TTC549 (cell line): Measurements from ENCODE around the gene THSD4.
"Not testable (repeated sequence)": the region's sequence is repeated elsewhere in the genome, so short reads cannot be mapped to it uniquely, and the experiment has no call there.

Experiments
- FAIRE-seq: peaks from 2 replicates; lab custom pipeline; 2012; peaks lifted over from hg19 to GRCh38; lab: Jason Lieb, UNC

THSD4 gene

DNA sequence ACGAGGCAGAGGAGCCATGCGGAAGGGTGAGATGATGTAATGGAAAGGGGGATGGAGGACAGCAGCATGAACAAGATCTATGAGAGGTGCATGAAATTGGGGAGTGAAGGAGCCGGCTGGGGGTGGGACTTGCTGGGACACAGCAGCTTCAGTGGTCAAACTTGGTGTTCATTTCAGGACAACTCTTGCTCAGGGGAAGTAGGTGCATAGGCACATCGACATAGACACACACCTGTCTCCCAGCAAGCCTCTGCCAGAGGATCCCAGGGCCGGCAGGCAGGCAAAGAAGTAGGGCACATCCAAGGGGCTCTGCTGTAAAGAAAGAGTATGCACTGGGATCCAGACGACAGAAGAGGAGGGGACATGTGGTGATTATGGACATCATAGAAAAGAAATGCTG lies 582.0 kb downstream of the THSD4 start:
- no peak for FAIRE-seq

DNA sequence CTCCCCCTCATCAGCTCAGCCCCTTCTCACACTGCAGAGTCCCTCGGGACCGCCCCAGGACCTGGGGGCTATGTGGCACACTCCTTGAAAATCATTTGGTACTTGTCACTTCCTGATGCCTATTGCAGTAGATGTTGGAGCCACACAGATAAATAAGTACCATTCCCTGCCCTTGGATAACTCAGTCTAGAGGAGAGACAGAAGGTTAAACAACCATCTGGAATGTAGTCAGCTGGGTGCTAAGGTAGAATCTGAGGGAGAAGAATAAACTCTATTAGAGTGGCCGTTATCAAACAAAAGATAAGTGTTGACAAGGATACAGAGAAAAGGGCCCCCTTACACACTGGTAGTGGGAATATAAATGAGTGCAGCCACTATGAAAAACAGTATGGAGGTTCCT lies 582.8 kb downstream of the THSD4 start:
- FAIRE-seq, result no peak

DNA sequence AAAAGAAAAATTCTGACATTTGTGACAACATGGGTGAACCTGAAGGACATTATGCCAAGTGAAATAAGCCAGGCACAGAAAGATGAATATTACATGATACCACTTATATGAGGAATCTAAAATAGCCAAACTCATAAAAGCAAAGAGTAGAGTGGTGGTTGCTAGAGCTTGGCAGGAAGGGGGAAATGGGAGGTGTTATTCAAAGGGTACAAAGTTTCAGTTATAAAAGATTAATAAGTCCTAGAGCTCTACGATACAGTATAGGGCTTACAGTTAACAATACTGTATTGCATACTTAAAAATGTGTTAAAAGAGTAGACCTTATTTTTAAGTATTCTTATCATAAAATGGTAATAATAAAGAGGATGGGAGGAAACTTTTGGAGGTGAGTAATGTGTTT lies 583.5 kb downstream of the THSD4 start:
- FAIRE-seq, result no peak

DNA sequence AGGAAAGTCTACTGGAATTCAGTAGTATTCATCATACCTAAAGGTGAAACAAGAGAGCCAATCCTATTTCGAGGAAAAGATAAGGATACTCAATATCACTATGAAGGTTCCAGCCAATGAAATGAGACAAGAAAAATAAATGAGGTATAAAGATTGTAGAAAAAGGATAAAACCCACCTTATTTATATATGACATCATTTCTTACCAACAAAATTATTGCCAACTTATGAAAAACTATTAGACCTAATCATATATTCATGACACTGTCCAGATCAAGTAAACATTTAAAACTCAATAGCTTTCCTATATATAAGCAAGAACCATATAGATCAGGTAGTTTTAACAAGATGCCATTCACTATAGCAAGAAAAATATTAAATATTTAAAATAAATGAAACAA lies 584.7 kb downstream of the THSD4 start:
- no peak for FAIRE-seq

DNA sequence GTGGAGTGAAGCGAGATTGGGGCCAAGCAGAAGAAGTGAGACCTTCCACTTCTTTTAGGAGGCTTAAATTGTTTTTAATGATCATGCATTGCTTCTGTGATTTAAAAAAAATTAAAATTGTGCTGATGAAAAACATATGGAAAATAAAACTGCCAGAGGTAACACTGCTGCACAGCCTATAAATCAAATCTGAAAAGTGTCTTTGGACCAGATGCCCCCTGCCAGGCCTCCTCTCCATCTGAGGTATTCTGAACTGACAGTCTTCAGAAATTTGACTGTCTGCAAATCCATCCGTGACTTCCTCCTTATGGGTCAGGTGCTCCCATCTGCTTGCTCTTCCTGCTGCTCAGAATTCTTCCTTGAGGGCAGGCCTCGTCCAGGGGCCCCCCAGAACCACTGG lies 586.5 kb downstream of the THSD4 start:
- FAIRE-seq, result no peak

DNA sequence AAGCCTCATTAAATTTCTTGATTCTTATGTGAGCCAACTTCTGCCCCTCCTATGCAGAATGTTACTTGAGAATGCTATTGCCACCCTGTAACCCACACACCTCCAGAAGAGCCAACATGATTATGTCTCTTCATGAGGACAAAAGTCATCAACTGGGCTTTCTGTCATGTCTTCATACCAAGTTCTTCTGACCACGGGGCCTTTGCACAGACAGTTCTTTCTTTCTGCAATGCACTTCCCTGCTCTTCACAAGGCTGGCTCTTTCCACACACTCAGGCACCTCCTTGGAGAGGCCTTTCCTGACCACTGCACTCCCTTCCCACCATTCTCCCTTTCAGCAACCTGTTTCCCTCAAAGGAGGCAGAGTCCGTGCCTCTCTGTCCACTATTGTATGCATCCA lies 587.2 kb downstream of the THSD4 start:
- no peak for FAIRE-seq

DNA sequence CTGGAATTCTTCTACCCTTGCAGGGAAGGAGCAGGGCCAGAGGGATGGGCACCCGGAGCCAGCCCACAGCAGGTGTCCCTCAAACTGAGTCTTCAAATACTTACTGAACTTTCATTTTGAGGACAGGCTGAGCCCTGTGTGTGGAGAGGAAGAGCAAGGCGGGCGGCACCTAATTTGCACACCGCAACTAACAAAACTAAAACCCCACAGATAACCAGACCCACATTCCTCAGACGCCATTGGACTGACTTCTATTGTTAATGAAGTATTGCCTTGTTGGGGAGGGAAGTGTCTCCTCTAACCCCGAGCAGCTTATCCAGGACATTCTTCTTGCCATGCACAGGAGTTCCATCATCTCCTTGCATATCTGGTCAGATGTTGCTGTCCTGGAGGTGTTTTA lies 589.9 kb downstream of the THSD4 start:
- FAIRE-seq, result no peak

DNA sequence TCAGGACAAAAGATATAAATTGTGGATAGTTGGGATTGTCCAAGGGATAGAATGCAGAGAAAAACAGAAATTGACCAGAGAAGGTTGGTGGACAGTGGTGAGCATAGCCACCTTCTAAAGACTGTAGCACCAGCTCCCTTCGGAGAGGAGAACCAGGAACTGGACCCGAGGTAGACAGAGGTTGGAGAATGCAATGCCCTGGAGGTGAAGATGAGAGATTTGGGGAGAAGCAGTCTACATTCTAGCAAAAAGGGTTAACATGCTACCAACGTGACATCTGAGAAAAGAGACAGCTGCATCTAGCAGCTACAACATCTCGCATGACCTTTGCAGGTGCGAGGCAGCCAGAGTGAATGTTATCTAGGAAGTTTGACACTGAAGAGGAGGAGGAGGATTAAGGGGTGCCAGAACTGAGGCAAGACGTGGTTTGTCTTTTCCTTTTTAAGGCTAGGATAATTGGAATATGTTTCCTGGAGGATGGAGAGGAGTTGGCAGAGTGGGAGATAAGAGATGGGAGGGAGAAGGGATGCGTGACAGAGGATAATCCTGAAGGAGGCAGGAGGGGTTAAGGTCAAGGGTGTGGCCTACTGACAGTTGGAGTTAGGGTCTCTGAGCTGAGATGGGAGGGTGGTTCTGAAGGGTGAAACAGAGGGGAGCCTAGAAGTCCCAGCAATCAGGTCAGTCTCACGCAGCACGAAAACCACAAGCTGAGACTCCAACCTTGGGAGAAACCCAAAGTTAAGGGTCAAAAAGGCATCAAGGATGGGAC lies 591.4 kb downstream of the THSD4 start:
- no peak for FAIRE-seq

DNA sequence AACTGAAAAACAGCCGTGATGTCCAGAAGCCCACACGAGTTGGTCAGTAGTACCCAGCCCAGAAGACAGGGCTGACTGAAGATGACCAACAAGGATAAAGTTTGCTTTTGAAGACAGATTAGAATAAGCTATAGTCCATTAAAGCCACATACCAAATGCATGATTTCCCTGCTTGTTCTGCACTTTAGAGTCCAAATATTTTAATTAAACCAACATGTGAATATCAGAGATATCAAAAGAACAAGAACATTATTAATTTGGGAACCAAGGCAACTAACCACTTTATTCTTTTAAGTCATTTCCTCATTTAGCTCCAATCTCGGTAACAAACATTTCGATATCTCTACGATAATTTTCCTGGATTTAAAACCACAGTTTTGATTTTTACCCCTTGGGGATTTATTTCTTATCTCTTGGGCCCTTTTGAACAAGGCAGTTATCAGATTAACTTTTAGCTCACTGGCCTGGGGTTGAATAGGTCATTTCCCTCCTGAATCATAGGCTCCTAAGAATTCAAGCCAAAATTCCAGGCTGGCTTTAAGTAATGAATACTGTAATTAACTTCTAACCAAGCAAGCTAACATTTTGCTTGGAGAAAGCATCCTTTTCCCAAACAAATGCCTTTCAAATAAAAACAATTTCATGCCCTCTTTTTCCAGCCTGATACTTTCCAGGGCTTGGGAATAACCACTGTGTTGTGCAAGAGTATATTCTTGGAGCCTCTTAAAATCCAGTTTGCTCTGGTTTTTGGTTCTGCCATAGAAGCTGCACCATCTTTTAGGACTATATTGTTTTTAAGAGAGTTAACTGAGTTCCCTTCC lies 592.2 kb downstream of the THSD4 start:
- no peak for FAIRE-seq

DNA sequence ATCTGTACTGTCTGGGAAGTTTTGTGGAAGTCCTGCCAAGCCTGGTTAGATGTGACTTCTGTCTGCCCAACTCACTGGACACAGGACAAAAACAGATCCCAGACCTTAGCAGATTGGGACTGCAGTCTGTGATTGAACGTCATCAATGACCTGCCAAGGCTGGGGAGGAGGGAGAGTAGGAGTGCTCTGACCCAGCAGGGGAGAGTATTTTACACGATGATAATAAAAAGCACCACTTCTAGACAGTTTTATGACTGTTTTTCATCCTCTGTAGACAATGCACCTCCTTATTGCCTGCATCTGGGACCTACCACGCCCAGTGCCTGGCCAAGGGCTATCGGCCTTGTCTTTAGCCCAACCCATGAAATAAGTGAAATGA lies 592.8 kb downstream of the THSD4 start:
- FAIRE-seq, result no peak

DNA sequence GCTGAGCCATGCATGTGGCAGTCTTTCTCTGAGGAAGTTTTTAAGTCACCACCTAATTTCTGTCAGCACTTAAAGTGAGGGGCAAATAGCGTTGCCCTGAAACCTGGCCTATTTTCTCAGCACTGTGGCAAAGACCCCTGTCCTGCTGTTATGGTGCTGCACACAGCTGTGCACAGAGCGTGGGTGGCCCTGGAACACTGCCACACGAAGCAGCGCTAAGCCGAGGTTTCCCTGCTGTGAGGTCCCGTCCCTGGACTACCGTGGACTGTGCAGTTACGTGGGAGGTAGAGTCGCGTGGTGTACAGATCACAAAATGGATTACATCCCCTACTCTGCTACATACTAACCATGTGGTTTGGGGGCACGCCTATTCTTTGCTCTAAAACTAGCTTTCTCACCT lies 593.5 kb downstream of the THSD4 start:
- no peak for FAIRE-seq

DNA sequence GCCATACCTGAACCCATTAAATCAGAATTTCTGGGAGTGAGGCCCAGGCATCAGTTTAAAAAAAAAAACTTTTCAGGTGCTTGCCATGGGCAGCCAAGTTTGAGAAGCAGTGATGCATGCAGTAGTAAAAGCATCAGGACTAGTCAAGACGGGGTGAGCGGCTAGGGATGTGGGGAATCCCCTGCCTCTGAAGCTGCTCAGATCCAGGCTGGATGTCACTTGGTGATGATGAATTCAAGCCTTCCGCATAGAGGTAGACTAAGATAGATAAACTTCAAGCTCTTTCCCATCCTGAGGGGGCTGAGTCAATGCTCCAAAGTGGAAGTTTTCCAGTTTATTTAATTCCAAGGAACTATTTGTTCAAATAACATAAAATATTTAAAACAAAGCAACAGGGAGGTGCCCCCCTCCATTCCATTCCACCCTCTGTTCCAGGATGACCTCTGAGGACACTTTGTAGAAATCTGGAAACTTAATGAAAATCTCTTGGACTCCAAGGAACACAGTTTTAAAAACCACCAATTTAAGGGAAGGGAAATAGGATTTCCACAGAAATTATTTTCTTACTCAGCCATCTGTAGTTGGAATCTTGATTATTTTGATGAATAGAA lies 594.6 kb downstream of the THSD4 start:
- no peak for FAIRE-seq

DNA sequence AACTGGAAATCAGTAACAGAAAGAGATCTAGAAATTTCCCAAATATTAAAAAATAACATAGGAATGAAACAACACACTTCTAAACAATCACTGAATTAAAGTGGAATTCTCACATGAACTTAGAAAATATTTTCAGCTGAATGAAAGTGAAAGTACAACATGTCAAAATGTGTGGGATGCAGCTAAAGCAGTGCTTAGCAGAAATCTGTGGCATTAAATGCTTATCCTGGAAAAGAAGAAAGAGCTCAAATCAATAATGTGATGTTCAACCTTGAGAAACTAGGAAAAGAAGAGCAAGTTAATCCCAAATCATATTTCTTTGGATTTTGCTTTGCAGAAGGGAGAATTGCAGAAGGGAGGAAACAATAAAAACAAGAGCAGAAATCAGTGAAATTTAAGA lies 596.9 kb downstream of the THSD4 start:
- no peak for FAIRE-seq

DNA sequence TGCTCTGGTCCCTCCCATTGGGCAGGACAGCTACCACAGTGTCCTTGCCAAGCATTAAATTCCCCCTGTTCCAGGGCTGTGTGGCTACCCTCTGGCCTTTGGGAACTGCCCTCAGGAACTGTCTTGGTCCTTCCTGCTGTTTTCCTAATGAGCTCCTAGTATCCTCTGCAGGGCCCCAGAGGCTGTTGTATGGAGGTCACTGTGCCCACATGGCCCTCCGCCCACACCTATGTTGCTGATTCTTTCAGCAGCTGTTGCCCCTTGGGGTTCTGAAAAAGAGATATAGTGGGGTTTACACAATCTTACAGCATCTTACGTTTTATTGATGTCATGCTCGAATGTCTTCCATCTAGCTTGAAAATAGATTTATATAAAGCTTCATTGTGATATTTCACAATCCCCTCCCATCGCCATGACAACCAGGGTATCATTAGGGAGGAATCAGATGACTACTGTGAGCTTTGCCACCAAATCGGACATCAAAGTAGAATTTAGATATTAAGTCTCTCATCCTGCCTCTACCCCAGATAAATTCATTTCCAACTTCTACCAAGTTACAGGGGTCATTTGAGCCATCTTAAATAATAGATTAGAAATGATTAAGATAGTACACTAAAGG lies 598.0 kb downstream of the THSD4 start:
- FAIRE-seq, result no peak

DNA sequence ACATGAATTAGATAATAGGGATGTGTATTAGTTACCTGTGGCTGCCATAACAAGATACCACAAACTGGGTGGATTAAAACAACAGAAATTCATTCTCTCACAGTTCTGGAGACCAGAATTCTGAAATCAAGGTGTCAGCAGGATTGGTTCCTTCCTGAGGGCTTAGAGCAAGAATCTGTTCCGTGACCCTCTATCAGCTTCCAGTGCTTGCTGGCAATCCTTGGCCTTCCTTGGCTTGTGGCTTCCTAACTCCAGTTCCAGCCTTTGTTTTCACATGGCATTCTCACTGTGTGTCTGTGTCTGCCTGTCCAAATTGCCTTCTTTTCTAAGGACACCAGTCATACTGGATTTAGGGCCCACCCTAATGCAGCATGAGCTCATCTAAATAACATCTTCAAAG lies 600.6 kb downstream of the THSD4 start:
- no peak for FAIRE-seq

DNA sequence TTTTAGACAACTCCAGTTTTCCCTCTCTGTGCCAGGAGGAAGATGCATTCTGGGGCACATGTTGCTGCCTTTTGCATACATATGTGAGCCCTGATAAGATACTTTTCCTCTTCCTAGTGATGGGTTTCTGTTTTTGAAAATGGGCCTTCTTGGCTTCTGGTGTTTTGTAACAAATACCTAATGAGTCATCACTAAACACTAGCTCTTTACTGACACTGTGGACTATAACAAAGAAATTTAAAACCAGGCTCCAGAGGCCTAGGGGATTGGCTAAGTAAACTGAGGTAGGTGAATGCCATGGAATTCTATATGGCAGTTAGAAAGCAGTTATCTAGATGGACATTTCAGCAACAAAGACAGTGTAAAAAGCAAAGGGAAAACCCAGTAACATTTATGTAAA lies 601.7 kb downstream of the THSD4 start:
- FAIRE-seq, result no peak

DNA sequence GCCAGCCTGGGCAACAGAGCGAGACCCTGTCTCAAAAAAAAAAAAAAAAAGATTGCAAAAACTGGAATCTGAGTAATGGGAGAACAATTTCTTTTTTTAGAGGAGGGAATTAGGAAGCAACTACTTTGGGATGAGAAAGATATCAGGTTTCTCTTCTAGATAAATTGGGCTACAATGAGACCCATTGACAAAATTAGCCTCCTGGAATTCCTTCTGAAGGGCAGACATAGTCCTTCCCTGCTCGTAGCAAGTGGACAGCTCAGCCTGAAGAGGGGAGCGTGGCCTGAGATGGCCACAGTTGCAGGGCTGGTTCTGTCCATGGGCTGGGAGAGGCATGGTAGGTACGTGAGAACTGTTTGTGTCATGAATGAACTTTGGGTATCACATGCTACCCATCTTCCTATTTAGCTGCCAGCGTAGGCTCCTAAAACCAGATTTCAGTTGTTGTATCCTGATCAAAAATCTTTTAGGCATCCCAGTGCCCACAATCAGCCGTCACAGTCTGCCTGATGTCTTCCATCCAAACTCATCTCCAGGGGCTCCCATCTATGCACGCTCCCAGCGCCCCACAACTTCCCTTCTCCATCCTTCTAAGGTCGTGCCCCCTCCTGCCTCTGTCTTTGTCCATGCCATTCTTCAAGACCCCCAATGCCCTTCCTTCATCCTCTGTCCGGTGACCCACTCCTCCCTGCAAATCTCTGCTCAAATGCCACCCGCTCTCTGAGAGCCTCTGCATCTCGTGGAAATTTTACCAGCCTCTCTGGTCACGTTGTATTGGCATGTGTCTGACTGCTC lies 603.0 kb downstream of the THSD4 start:
- FAIRE-seq, result no peak

DNA sequence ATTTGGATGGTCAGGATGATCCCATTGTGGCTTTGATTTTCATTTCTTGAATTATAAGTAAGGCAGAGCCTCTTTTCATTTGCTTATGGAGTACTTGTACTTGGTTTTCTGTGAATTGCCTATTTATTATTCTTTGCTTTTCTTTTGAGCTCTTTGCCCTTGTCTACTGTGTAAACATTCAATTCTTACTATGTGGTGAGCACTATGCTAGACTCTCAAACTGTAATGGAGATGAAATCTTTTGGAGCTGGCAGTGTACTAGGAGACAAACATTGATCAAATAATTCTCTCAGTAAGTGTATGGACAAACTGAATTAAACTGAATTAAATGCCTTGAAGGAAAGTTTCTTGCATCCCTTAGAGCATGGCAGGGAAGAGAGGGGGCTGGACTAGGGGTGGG lies 608.1 kb downstream of the THSD4 start:
- FAIRE-seq, result no peak

DNA sequence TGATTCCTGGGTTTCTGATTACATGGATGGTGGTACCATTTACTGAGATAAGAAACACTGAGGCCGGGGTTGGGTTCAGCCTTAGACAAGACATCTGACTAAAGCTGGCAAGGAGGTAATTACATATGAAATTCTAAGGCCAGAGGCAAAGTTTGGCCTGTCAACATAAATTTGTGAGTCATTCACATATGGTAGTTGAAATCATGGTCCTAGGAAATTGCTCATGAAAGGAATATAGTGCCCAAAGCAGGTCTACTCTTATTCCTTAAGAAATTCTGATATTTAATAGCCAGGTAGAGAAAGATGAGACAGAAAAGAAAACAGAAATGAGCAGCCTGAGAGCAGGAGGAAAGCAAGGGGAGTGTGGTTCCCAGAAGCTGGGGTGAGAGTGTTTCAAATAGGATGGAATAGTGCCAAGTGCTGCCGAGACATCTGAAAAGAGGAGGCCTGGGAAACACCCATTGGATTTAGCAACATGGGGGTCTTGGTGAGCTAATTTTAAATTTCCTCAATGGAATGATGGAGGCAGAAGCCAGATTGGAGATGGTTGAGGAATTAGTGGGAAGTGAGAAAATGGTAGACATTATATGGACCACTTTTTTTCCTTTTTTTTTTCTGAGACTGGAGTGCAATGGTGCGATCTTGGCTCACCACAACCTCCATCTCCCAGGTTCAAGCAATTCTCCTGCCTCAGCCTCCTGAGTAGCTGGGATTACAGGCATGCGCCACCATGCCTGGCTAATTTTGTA lies 610.1 kb downstream of the THSD4 start:
- FAIRE-seq, result not testable (repeated sequence)

DNA sequence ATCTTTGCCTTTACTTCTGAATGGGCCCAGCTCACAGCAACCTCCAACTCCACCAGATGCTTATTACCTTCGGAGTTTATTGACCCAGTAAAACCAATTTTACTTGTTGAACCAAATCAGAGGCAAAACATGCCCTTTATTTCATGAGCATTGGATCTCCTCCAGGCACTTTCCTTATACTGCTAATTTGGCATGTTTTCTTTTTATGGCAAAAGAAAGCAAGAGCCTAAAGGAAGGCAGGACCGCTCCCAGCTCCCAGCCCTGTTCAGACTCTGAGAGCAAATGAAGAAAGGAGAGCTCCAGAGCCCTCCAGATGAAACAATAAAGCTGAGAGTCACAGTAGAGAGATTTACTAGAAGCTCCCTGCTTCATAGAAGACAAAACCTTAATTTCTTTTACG lies 613.6 kb downstream of the THSD4 start:
- FAIRE-seq, result no peak

DNA sequence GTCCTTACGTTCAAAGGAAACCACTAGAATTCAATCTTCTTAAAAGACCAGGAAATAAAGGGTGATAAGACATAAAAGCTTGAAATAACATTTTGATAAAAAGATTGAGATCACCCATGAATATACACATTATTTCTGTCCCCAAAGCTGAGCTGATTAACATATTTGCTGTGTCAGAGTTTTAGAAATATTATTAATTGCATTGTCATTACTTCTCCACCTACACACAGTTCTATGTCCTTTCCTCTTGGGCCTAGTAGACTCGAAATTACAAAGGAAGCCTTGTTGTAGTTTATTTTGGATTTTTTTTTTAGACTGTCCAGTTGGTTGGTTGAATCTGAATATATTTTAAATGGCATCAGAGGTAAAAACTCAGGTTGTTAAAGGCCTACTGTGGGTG lies 614.0 kb downstream of the THSD4 start:
- no peak for FAIRE-seq
